A673 (cell line): Measurements from ENCODE around the gene THAP12. TPM values are rescaled to one million over a fixed set of nuclear protein-coding genes. Genes with fewer than 3 reads are reported as not detected.
"Not testable (repeated sequence)": the region's sequence is repeated elsewhere in the genome, so short reads cannot be mapped to it uniquely, and the experiment has no call there.

Source experiments
- BruUV-seq: library from RNA; stranded (reverse); fragments of 400-500 nt; replicated peaks from 2 replicates; lab custom pipeline; 2021; lab: Mats Ljungman, UMichigan
- CTCF ChIA-PET: fragments of 300-600 bp; sonication (Branson Sonifier 250); formaldehyde crosslinking; loops from one replicate; lab custom pipeline; 2022; ENCODE audit warnings: antibody characterized with exemption; lab: Charles Lee
- POLR2A ChIA-PET: fragments of 300-600 bp; sonication (Branson Sonifier 250); formaldehyde crosslinking; loops from one replicate; lab custom pipeline; 2022; ENCODE audit warnings: antibody characterized with exemption; ENCODE audit not compliant: low non-redundant PET; lab: Charles Lee
- DNase-seq: peaks from one replicate; pipeline ENCODE4 v3.0.0-alpha.2; 2015; ENCODE audit warnings: low spot score
- H3K27ac ChIP-seq: fragments of 200-600 bp; sonication (generic); 2 replicates; pipeline ENCODE4 v1.5.1; 2016; ENCODE audit warnings: mixed run types, low read depth, mild to moderate bottlenecking, mixed read lengths, antibody characterized with exemption, low read length; ENCODE audit not compliant: poor library complexity, severe bottlenecking
- H3K27me3 ChIP-seq: fragments of 200-600 bp; sonication (generic); replicated peaks from 2 replicates; pipeline ENCODE4 v1.6.1; 2017; ENCODE audit warnings: mixed run types, low read depth, mild to moderate bottlenecking, mixed read lengths, antibody characterized with exemption, low read length; ENCODE audit not compliant: insufficient read depth, poor library complexity
- H3K36me3 ChIP-seq: fragments of 200-600 bp; sonication (generic); 2 replicates; pipeline ENCODE4 v1.6.1; 2016; ENCODE audit warnings: mixed run types, mild to moderate bottlenecking, mixed read lengths, antibody characterized with exemption, low read length; ENCODE audit not compliant: insufficient read depth, poor library complexity, severe bottlenecking
- H3K4me1 ChIP-seq: fragments of 200-600 bp; sonication (generic); 2 replicates; pipeline ENCODE4 v1.6.1; 2017; ENCODE audit warnings: mixed run types, mild to moderate bottlenecking, mixed read lengths, antibody characterized with exemption, low read length; ENCODE audit not compliant: insufficient read depth, poor library complexity, severe bottlenecking
- H3K4me3 ChIP-seq: fragments of 200-600 bp; sonication (generic); 2 replicates; pipeline ENCODE4 v1.5.1; 2016; ENCODE audit warnings: low read depth, mixed run types, mild to moderate bottlenecking, mixed read lengths, low read length; ENCODE audit not compliant: poor library complexity, severe bottlenecking
- H3K9me3 ChIP-seq: fragments of 200-600 bp; sonication (generic); 2 replicates; pipeline ENCODE4 v1.6.1; 2016; ENCODE audit warnings: mixed run types, low read depth, mild to moderate bottlenecking, mixed read lengths, antibody characterized with exemption, low read length; ENCODE audit not compliant: poor library complexity, severe bottlenecking
- CTCF ChIP-seq: fragments of 300-800, 200-600 bp; sonication (generic); conservative IDR thresholded peaks from 2 replicates; pipeline ENCODE4 v1.5.1; 2017; ENCODE audit warnings: low read depth, mild to moderate bottlenecking, antibody characterized with exemption, low read length, moderate library complexity, mixed read lengths
- EZH2 ChIP-seq: fragments of 200-600 bp; sonication (generic); IDR thresholded peaks from 2 replicates; pipeline ENCODE4 v1.6.1; 2017; ENCODE audit warnings: borderline replicate concordance, low read depth, mild to moderate bottlenecking, mixed read lengths, antibody characterized with exemption, low read length; ENCODE audit not compliant: poor library complexity, severe bottlenecking
- intact Hi-C: fragments of 100-400 bp; cut with micrococcal nuclease; formaldehyde crosslinking; loops from one replicate; pipeline ENCODE4 v1.10.0; 2022; ENCODE audit not compliant: unreplicated experiment
- total RNA-seq: library from RNA; stranded (reverse); gene quantifications from 2 replicates; pipeline ENCODE4 v1.2.3, GENCODE V29; 2021

THAP12 gene
- total RNA-seq, 1 experiment from 2014 or later: 53.1 TPM

- no TSS peak for BruUV-seq
- no peaks in the 10 kb centered on the region for H3K4me1 ChIP-seq
- CTCF ChIA-PET: no interaction called here
- POLR2A ChIA-PET: no interaction called here
- H3K36me3 ChIP-seq: no peaks in the 10 kb centered on the region
- no peaks in the 10 kb centered on the region for H3K27me3 ChIP-seq
- no peak overlapping the region for H3K27ac ChIP-seq
- DNase-seq: no peak
- no peaks in the 10 kb centered on the region for H3K9me3 ChIP-seq
- no peak overlapping the region for H3K4me3 ChIP-seq
- intact Hi-C loops: loop anchor here (5.0 kb wide), 2 partner anchors 519 to 614 kb away; no protein-coding TSS in a partner anchor
- TF ChIP-seq EZH2 (no peak), CTCF (no peak)
Measured at GRCh38 chr11:76320929-76321328, 60.0 kb downstream of the THAP12 start.

GRCh38 chr11:76319798-76320197, 61.1 kb downstream of the THAP12 start:
- H3K36me3 ChIP-seq, H3K4me3 ChIP-seq, CTCF ChIA-PET, BruUV-seq, H3K4me1 ChIP-seq, H3K27me3 ChIP-seq, DNase-seq, H3K9me3 ChIP-seq, POLR2A ChIA-PET, H3K27ac ChIP-seq: not testable (repeated sequence)
- intact Hi-C loops: loop anchor here (5.0 kb wide), 5 partner anchors 193 to 612 kb away; no protein-coding TSS in a partner anchor

GRCh38 chr11:76318744-76319384, 62.1 kb downstream of the THAP12 start:
- Histone ChIP-seq H3K4me1 (no peaks in the 10 kb centered on the region), H3K4me3 (no peak overlapping the region), H3K27me3 (no peaks in the 10 kb centered on the region), H3K9me3 (no peaks in the 10 kb centered on the region), H3K36me3 (no peaks in the 10 kb centered on the region), H3K27ac (no peak overlapping the region)
- DNase-seq: peak; percentile 79
- no TSS peak for BruUV-seq
- CTCF ChIA-PET: interaction anchor here (0.6 to 2.8 kb wide), 3 partner anchors 9 to 110 kb away, joined by 3 to 40 read pairs (median 4); no protein-coding TSS in a partner anchor
- intact Hi-C loops: loop anchor here (1.0 to 5.0 kb wide), 4 partner anchors 112 to 597 kb away; no protein-coding TSS in a partner anchor
- POLR2A ChIA-PET: no interaction called here
- TF ChIP-seq EZH2 (no peak), CTCF (peak; percentile 99)
